ENCODE measurements around the gene CHSY1.

GRCh38 chr15:101209285-101209845 is 42.5 kb downstream of the CHSY1 start:
- TF ChIP-seq CTCF (conservative IDR thresholded peaks at IDR 0.05; ENCODE audit: low read depth, low read length) (no peak), USF2 (IDR thresholded peaks at IDR 0.05; ENCODE audit: low read depth, low read length) (no peak), MAFK (IDR thresholded peaks at IDR 0.05; ENCODE audit: low read depth, low read length) (no peak), POLR2A (IDR thresholded peaks at IDR 0.05; ENCODE audit: low read depth, low read length) (no peak), CEBPB (IDR thresholded peaks at IDR 0.05; ENCODE audit: low read depth, low read length) (no peak), ELK1 (IDR thresholded peaks at IDR 0.05; ENCODE audit: borderline replicate concordance, low read depth, low read length) (no peak), RFX5 (IDR thresholded peaks at IDR 0.05; ENCODE audit: low read depth, low read length) (no peak)
